Progenitor cell of endocrine pancreas (in vitro differentiated cells): ENCODE measurements around the gene AJM1. TPM values are rescaled to one million over a fixed set of nuclear protein-coding genes. Genes with fewer than 3 reads are reported as not detected.

Source experiments
- DNase-seq: peaks from one replicate; pipeline ENCODE4 v3.0.0; 2021; ENCODE audit warnings: low spot score; ENCODE audit not compliant: unreplicated experiment
- H3K27ac Mint-ChIP-seq: 2 replicates; pipeline ENCODE4 v1.8.0; 2021; ENCODE audit warnings: mild to moderate bottlenecking, moderate library complexity, mixed read lengths
- H3K27me3 Mint-ChIP-seq: 2 replicates; pipeline ENCODE4 v1.8.0; 2021; ENCODE audit warnings: mixed read lengths
- H3K36me3 Mint-ChIP-seq: 2 replicates; pipeline ENCODE4 v1.8.0; 2022; ENCODE audit warnings: mixed read lengths; ENCODE audit not compliant: insufficient read depth
- H3K4me1 Mint-ChIP-seq: 2 replicates; pipeline ENCODE4 v1.8.0; 2021; ENCODE audit warnings: low read depth, mixed read lengths
- H3K4me3 Mint-ChIP-seq: 2 replicates; pipeline ENCODE4 v1.8.0; 2021; ENCODE audit warnings: low read depth, mild to moderate bottlenecking, moderate library complexity, mixed read lengths
- H3K9me3 Mint-ChIP-seq: 2 replicates; pipeline ENCODE4 v1.8.0; 2021; ENCODE audit warnings: low read depth, mixed read lengths
- CTCF ChIP-seq: fragments of 200-600 bp; sonication (generic); IDR thresholded peaks from one replicate; pipeline ENCODE4 v1.5.0; 2021; ENCODE audit warnings: antibody characterized with exemption, mild to moderate bottlenecking; ENCODE audit not compliant: unreplicated experiment
- total RNA-seq: library from RNA; stranded (reverse); gene quantifications from 2 replicates; pipeline ENCODE4 v1.2.1, GENCODE V29; 2021

The AJM1 gene
- total RNA-seq, 1 donor from 2014 or later, result 5.8 TPM

GRCh38 chr9:136856541-136857141, 14.4 kb downstream of the AJM1 start:
- peaks cover 2% of the 10 kb centered on the region for H3K36me3 Mint-ChIP-seq
- H3K9me3 Mint-ChIP-seq, result no peaks in the 10 kb centered on the region
- no peaks in the 10 kb centered on the region for H3K4me1 Mint-ChIP-seq
- DNase-seq, result peak; percentile 9
- no peak overlapping the region for H3K27ac Mint-ChIP-seq
- no peaks in the 10 kb centered on the region for H3K27me3 Mint-ChIP-seq
- no peak for TF ChIP-seq CTCF
- no peak overlapping the region for H3K4me3 Mint-ChIP-seq

GRCh38 chr9:136857166-136857565, 14.9 kb downstream of the AJM1 start:
- TF ChIP-seq CTCF, result no peak
- H3K4me1 Mint-ChIP-seq, result no peaks in the 10 kb centered on the region
- H3K9me3 Mint-ChIP-seq, result no peaks in the 10 kb centered on the region
- no peak overlapping the region for H3K4me3 Mint-ChIP-seq
- no peak for DNase-seq
- no peaks in the 10 kb centered on the region for H3K27me3 Mint-ChIP-seq
- H3K36me3 Mint-ChIP-seq, result peaks cover 2% of the 10 kb centered on the region
- H3K27ac Mint-ChIP-seq, result no peak overlapping the region

GRCh38 chr9:136857581-136858412, 15.5 kb downstream of the AJM1 start:
- Mint-ChIP-seq H3K4me3 (no peak overlapping the region), H3K36me3 (peaks cover 2% of the 10 kb centered on the region), H3K27me3 (no peaks in the 10 kb centered on the region), H3K4me1 (no peaks in the 10 kb centered on the region), H3K9me3 (no peaks in the 10 kb centered on the region), H3K27ac (no peak overlapping the region)
- TF ChIP-seq CTCF, result no peak
- DNase-seq, result peak; percentile 10

GRCh38 chr9:136858452-136858843, 16.2 kb downstream of the AJM1 start:
- Mint-ChIP-seq H3K36me3 (peaks cover 3% of the 10 kb centered on the region), H3K27ac (no peak overlapping the region), H3K9me3 (no peaks in the 10 kb centered on the region), H3K4me1 (no peaks in the 10 kb centered on the region), H3K27me3 (no peaks in the 10 kb centered on the region), H3K4me3 (no peak overlapping the region)
- DNase-seq, result no peak
- no peak for TF ChIP-seq CTCF

GRCh38 chr9:136858844-136859757, 16.8 kb downstream of the AJM1 start:
- DNase-seq, result no peak
- H3K4me3 Mint-ChIP-seq, result no peak overlapping the region
- H3K36me3 Mint-ChIP-seq, result peaks cover 5% of the 10 kb centered on the region
- H3K4me1 Mint-ChIP-seq, result no peaks in the 10 kb centered on the region
- H3K9me3 Mint-ChIP-seq, result no peaks in the 10 kb centered on the region
- no peak overlapping the region for H3K27ac Mint-ChIP-seq
- TF ChIP-seq CTCF, result no peak
- H3K27me3 Mint-ChIP-seq, result no peaks in the 10 kb centered on the region
